Thyroid gland (tissue), 4 donors: ENCODE data around the gene BACH1. TPM values are rescaled to one million over a fixed set of nuclear protein-coding genes. Genes with fewer than 3 reads are reported as not detected.
A peak's percentile ranks its signal among the peaks of the same experiment; 100 is the strongest.

Source experiments
- DNase-seq, 2 donors: peaks; one replicate each; pipeline ENCODE4 v3.0.0-alpha.2; 2019
- H3K27ac ChIP-seq, 3 donors: fragments of 200-600 bp; sonication (generic); 1 replicate in 2 of 3; 2 replicates in 1 of 3; pipeline ENCODE4 v1.5.1; 2016 to 2019; ENCODE audit warnings: mild to moderate bottlenecking in 1 of 3, moderate library complexity in 1 of 3
- H3K27me3 ChIP-seq: fragments of 200-600 bp; sonication (generic); one replicate; pipeline ENCODE4 v1.5.1; 2019
- H3K36me3 ChIP-seq, 2 donors: fragments of 200-600 bp; sonication (generic); one replicate each; pipeline ENCODE4 v1.5.1; 2016 to 2019
- H3K4me1 ChIP-seq, 2 donors: fragments of 200-600 bp; sonication (generic); one replicate each; pipeline ENCODE4 v1.5.1; 2017 to 2019
- H3K4me3 ChIP-seq, 3 donors: fragments of 200-600 bp; sonication (generic); replicated peaks in 1 of 3; 1 replicate in 2 of 3; 2 replicates in 1 of 3; pipeline ENCODE4 v1.5.1; 2016; ENCODE audit warnings: mild to moderate bottlenecking in 1 of 3
- H3K9me3 ChIP-seq: fragments of 200-600 bp; sonication (generic); one replicate; pipeline ENCODE4 v1.5.1; 2017
- POLR2A ChIP-seq, 2 donors: fragments of 450-650 bp; IDR thresholded peaks; one replicate each; pipeline ENCODE4 v1.6.1; 2017; ENCODE audit warnings: antibody characterized with exemption in 2 of 2, mild to moderate bottlenecking in 2 of 2, moderate library complexity in 1 of 2
- WGBS, 2 donors: methylation state at CpG; one replicate each; pipeline ENCODE4 v1.1.5; 2017; 5-methylcytosine and 5-hydroxymethylcytosine counted together
- intact Hi-C: fragments of 100-400 bp; cut with DNase I; formaldehyde crosslinking; loops from one replicate; pipeline ENCODE4 v1.15.1; 2023
- total RNA-seq, 4 donors: library from RNA; depleted of rRNA; stranded (reverse); fragments of >200 nt; gene quantifications; one replicate each; pipeline ENCODE4 v1.2.3, GENCODE V29; 2016
- TF ChIP-seq, protein P1 (sequence below), 6 experiments: fragments of 200-600 bp in 3 of 6; fragments of 450-650 bp in 3 of 6; sonication (generic) in 3 of 6; IDR thresholded peaks; one replicate each; pipeline ENCODE4 v1.5.1; 2016 to 2019; ENCODE audit warnings: antibody characterized with exemption in 6 of 6, mild to moderate bottlenecking in 2 of 6, inconsistent platforms in 1 of 6, moderate library complexity in 1 of 6

BACH1 gene
- total RNA-seq, 4 donors from 2014 or later: 36.3 to 89.9 (median 64.9) TPM

DNA sequence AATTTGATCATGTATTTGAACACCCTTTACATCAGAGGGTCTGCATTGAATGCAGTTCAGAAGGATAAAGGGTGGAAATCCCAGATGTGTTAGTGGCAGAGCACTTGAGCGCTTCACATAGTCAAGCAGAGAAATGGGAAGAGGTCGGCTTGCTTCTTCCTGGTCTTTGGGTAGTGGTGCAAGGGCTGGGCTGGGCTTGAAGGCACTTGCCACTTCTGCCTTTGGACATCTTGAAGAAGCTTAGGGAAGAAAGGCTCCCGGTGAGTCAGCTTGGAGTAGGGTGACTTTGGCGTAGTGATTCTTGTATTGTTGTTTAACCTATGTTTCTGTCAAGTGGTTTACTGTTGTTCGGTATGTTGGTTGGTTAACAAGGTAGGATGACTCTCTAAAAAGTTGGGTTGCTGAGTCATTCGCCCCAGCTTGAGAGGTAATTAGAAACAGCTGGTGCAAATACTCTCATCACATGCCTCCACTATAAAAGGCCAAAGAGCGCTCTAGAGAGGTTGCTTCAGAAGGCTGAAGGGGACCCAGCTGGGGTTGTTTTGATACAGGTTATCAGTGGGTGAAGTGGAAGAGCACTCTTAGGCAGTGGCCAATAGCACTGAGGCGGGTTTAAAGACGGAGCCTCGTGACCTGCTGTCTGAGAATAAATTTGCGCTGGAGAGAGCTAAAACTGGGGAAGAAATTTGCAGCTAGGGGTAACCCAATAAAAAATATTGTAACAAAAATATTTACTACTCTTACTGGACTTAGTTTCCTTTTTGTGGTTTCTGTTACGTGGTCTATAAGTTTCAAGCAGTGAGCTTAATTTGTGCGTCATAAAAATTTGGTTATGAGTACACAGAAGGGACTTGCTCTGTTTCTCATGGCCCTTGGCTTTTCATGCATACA lies 1.4 kb downstream of the BACH1 start:
- intact Hi-C loops: loop anchor here (10.0 kb wide), 1 partner anchor 45 kb away; no protein-coding TSS in a partner anchor
- Histone ChIP-seq H3K9me3 (no peaks in the 10 kb centered on the region), H3K27me3 (no peaks in the 10 kb centered on the region), H3K4me1 (peaks cover 41 to 53% of the 10 kb centered on the region in 2 donors), H3K36me3 (no peaks in the 10 kb centered on the region), H3K4me3 (peak overlapping the region; percentile 16 to 86 (median 48)), H3K27ac (peak overlapping the region in 1 of 3 donors; percentile 93)
- TF ChIP-seq, protein P1, sequence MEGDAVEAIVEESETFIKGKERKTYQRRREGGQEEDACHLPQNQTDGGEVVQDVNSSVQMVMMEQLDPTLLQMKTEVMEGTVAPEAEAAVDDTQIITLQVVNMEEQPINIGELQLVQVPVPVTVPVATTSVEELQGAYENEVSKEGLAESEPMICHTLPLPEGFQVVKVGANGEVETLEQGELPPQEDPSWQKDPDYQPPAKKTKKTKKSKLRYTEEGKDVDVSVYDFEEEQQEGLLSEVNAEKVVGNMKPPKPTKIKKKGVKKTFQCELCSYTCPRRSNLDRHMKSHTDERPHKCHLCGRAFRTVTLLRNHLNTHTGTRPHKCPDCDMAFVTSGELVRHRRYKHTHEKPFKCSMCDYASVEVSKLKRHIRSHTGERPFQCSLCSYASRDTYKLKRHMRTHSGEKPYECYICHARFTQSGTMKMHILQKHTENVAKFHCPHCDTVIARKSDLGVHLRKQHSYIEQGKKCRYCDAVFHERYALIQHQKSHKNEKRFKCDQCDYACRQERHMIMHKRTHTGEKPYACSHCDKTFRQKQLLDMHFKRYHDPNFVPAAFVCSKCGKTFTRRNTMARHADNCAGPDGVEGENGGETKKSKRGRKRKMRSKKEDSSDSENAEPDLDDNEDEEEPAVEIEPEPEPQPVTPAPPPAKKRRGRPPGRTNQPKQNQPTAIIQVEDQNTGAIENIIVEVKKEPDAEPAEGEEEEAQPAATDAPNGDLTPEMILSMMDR (IDR thresholded peaks at IDR 0.05): no peak
- TF ChIP-seq POLR2A (IDR thresholded peaks at IDR 0.05): no peak
- 48 to 54% methylated on average over 13 of the region's 13 CpGs for WGBS, 2 donors
- DNase-seq: peak; percentile 27 to 32

DNA sequence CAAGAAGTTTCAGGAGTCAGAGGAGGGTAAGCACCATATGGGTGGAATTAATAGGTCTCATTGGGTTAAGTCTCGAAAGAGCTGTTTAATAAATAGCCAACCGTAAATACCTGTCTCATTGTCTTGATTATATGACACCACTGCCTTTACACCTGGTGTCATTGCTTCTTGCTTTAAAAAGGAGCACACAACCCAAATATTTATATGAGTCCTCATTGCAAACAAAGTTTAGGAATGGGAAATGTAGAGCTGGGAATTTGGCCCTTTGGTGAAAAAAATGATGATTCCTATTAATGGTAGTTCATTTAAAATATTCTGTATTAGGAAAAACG lies 2.1 kb downstream of the BACH1 start:
- no peak for DNase-seq
- H3K36me3 ChIP-seq: no peaks in the 10 kb centered on the region
- no peak overlapping the region for H3K27ac ChIP-seq
- no peaks in the 10 kb centered on the region for H3K27me3 ChIP-seq
- WGBS, 2 donors: 85 to 86% methylated on average over 3 of the region's 3 CpGs
- H3K4me1 ChIP-seq: peaks cover 47 to 59% of the 10 kb centered on the region in 2 donors
- intact Hi-C loops: no loop called here
- no peaks in the 10 kb centered on the region for H3K9me3 ChIP-seq
- H3K4me3 ChIP-seq: no peak overlapping the region
- TF ChIP-seq, protein P1 (IDR thresholded peaks at IDR 0.05): no peak
- no peak for TF ChIP-seq POLR2A (IDR thresholded peaks at IDR 0.05)

DNA sequence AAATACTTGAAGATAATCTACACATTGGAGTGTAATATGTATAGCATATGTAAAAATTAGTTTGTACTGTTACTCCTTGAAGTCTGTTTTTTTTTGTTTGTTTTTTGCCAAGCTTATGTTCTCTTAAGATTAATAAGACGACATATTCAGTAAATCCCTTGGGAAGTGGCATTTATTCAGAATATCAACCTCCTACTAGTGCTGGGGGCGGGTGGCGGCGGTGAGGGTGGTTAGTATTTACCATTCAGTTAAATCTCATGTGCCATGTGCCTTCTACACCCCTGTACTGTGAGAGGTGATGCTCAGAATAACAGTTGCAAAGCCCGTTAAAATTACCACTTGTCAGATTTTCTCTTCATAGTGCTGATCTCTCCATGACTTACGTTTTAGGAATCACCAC lies 3.0 kb downstream of the BACH1 start:
- intact Hi-C loops: no loop called here
- Histone ChIP-seq H3K27me3 (no peaks in the 10 kb centered on the region), H3K4me1 (peaks cover 48 to 66% of the 10 kb centered on the region in 2 donors), H3K9me3 (no peaks in the 10 kb centered on the region), H3K27ac (peak overlapping the region in 1 of 3 donors; percentile 15), H3K4me3 (no peak overlapping the region), H3K36me3 (no peaks in the 10 kb centered on the region)
- TF ChIP-seq, protein P1 (IDR thresholded peaks at IDR 0.05): no peak
- TF ChIP-seq POLR2A (IDR thresholded peaks at IDR 0.05): no peak
- no peak for DNase-seq
- WGBS, 2 donors: 68 to 73% methylated on average over 6 of the region's 6 CpGs

DNA sequence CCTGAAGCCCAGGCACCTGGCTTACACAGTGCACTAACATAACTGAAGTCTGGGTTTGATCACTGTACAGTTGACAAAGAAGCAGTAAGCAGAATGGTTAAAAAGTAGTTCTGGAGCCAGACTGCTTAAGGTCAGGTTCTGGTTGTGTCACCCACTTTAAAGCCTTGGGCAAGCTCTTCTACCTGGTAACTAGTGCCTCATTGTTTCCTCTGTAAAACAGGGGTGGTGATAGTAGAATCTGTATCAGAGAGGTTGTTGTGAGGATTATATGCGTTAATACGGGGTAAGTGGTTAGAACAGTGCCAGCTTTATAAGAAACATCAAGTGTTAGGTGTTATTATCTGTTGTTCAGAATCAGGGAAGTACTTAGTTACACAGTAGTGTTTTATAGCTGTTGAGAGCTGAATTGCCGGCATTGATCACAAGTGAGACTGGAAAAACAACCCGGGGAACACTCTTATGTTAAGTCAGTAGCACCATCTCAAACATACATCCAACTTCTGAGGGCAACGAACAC lies 3.7 kb downstream of the BACH1 start:
- no peaks in the 10 kb centered on the region for H3K9me3 ChIP-seq
- intact Hi-C loops: no loop called here
- H3K36me3 ChIP-seq: no peaks in the 10 kb centered on the region
- no peak for TF ChIP-seq POLR2A (IDR thresholded peaks at IDR 0.05)
- TF ChIP-seq, protein P1 (IDR thresholded peaks at IDR 0.05): no peak
- DNase-seq: no peak
- 30 to 31% methylated on average over 5 of the region's 5 CpGs for WGBS, 2 donors
- peaks cover 48 to 67% of the 10 kb centered on the region in 2 donors for H3K4me1 ChIP-seq
- H3K27ac ChIP-seq: peak overlapping the region in 2 of 3 donors; percentile 28 to 38
- no peak overlapping the region for H3K4me3 ChIP-seq
- H3K27me3 ChIP-seq: no peaks in the 10 kb centered on the region

DNA sequence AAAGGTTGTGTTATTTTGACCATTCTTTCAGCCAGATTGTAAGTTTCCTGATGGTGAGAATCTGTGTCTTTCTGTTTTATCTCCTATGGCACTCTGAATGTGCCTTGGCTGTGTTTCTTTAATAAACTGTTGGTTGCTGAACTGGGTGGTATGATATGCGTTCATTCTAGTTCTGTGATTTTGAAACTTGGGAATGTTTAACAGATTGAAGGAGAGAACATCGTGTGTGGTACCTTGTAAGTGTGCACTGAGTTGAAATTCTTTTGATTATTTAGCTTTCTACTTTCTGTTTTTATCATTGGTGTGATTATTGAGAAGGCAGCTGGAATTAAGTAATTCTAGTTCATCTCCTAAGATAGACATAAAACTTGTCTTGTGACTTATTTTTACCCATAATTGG lies 4.6 kb downstream of the BACH1 start:
- H3K27ac ChIP-seq: peak overlapping the region in 2 of 3 donors; percentile 8 to 28
- H3K4me1 ChIP-seq: peaks cover 55 to 73% of the 10 kb centered on the region in 2 donors
- H3K27me3 ChIP-seq: no peaks in the 10 kb centered on the region
- 76 to 87% methylated on average over 2 of the region's 2 CpGs for WGBS, 2 donors
- intact Hi-C loops: no loop called here
- H3K4me3 ChIP-seq: no peak overlapping the region
- TF ChIP-seq, protein P1 (IDR thresholded peaks at IDR 0.05): no peak
- no peak for TF ChIP-seq POLR2A (IDR thresholded peaks at IDR 0.05)
- H3K36me3 ChIP-seq: no peaks in the 10 kb centered on the region
- no peaks in the 10 kb centered on the region for H3K9me3 ChIP-seq
- DNase-seq: no peak
